Erythroblast (primary cell): Measurements from ENCODE around the gene CELF2.

Experiments used
- GATA1 ChIP-seq: IDR thresholded peaks from 2 replicates; pipeline ENCODE4 v1.6.1; 2011; ENCODE audit warnings: low read depth, mild to moderate bottlenecking, control low read depth, low read length, moderate library complexity
- POLR2A ChIP-seq: IDR thresholded peaks from 2 replicates; pipeline ENCODE4 v1.6.1; 2011; ENCODE audit warnings: mild to moderate bottlenecking, low read length

DNA sequence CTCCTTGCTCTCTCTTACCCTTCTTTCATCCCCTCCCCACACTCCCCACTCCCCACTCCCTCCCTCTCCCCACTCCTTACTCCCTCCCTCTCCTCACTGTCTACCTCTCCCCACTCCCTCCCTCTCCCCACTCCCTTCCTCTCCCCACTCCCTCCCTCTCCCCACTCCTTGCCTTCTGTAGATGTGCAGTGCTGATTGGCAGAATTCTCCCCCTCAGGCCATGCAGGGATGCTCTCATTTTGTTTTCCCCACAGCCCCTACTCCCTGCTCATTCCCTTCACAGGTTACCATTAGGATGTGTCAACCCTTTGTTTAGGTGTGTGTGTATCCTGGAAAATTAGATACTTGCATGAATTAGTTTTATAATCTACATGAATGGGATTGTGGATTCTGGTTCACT is 90.3 kb downstream of the CELF2 start:
- TF ChIP-seq POLR2A (no peak), GATA1 (no peak)
